ENCODE results near the gene ZNF337. TPM values are rescaled to one million over a fixed set of nuclear protein-coding genes. Genes with fewer than 3 reads are reported as not detected.

The ZNF337 gene
- total and polyA plus RNA-seq, 8 donors: 3.5 to 21.0 (median 15.5) TPM

DNA sequence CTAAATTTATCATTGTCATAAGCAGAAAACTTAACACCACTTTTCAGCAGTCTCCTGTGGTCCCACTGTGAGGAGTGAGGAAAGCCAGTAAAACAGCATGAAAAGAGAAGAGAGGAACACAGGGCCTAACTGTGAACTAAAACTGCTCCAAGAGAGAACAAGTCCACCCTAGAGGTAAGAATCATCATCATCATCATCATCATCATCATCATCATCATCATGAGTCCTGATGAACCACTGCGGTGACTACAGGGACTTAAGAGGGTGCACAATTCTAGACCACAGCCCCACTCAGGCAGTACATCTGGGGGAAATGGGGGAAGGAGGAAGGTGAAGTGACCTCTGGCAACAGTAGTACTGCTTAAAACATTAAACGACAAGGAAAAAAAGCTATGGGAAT, 13.6 kb downstream of the ZNF337 start:
- no peaks in the 10 kb centered on the region for H3K9me3 ChIP-seq
- 79 to 99% (median 96%) methylated on average over 2 of the region's 2 CpGs for WGBS, 5 donors
- H3K36me3 ChIP-seq: peaks cover 8 to 68% (median 61%) of the 10 kb centered on the region in 4 donors
- DNase-seq: no peak
- H3K4me3 ChIP-seq: no peak overlapping the region
- no peaks in the 10 kb centered on the region for H3K4me1 ChIP-seq
- intact Hi-C loops (cut with DNase I; ENCODE audit: low total_unique reads): no loop called here
- H3K27ac ChIP-seq: no peak overlapping the region
- TF ChIP-seq EP300 (IDR thresholded peaks at IDR 0.05) (no peak), POLR2A (IDR thresholded peaks at IDR 0.05) (no peak), POLR2AphosphoS5 (IDR thresholded peaks at IDR 0.05) (no peak)
- TF ChIP-seq, protein P1, sequence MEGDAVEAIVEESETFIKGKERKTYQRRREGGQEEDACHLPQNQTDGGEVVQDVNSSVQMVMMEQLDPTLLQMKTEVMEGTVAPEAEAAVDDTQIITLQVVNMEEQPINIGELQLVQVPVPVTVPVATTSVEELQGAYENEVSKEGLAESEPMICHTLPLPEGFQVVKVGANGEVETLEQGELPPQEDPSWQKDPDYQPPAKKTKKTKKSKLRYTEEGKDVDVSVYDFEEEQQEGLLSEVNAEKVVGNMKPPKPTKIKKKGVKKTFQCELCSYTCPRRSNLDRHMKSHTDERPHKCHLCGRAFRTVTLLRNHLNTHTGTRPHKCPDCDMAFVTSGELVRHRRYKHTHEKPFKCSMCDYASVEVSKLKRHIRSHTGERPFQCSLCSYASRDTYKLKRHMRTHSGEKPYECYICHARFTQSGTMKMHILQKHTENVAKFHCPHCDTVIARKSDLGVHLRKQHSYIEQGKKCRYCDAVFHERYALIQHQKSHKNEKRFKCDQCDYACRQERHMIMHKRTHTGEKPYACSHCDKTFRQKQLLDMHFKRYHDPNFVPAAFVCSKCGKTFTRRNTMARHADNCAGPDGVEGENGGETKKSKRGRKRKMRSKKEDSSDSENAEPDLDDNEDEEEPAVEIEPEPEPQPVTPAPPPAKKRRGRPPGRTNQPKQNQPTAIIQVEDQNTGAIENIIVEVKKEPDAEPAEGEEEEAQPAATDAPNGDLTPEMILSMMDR (IDR thresholded peaks at IDR 0.05): no peak
- no peaks in the 10 kb centered on the region for H3K27me3 ChIP-seq

DNA sequence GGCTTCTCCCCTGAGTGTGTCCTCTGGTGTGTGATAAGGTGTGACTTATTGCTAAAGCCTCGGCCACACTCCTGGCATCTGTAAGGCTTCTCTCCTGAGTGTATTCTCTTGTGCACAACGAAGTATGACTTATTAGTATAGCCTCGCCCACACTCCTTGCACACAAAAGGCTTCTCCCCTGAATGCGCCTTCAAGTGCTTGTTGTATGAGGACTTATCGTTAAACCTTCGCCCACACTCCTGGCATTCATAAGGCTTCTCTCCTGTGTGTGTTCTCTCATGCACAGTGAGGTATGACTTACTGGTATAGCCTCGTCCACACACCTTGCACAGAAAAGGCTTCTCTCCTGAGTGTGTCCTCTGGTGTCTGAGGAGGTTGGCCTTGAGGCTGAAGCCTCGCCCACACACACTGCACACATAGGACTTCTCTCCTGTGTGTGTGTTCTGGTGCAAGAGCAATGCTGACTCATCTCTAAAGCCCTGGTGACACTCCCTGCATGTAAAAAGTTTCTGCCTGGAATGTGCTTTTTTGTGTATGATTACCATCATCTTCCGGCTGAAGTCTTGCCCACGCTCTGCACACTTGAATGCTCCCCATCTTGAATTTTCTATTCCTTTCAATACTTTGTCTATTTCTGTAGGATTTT, 20.4 kb downstream of the ZNF337 start:
- H3K27ac ChIP-seq: no peak overlapping the region
- H3K4me1 ChIP-seq: no peaks in the 10 kb centered on the region
- DNase-seq: no peak
- intact Hi-C loops (cut with DNase I; ENCODE audit: low total_unique reads): no loop called here
- H3K36me3 ChIP-seq: peaks cover 32 to 77% (median 75%) of the 10 kb centered on the region in 4 donors
- H3K27me3 ChIP-seq: no peaks in the 10 kb centered on the region
- 93 to 98% (median 95%) methylated on average over 10 of the region's 10 CpGs for WGBS, 5 donors
- no peak overlapping the region for H3K4me3 ChIP-seq
- TF ChIP-seq POLR2AphosphoS5 (IDR thresholded peaks at IDR 0.05) (no peak), EP300 (IDR thresholded peaks at IDR 0.05) (no peak), POLR2A (IDR thresholded peaks at IDR 0.05) (no peak)
- TF ChIP-seq, protein P1 (IDR thresholded peaks at IDR 0.05): no peak
- H3K9me3 ChIP-seq: no peaks in the 10 kb centered on the region

DNA sequence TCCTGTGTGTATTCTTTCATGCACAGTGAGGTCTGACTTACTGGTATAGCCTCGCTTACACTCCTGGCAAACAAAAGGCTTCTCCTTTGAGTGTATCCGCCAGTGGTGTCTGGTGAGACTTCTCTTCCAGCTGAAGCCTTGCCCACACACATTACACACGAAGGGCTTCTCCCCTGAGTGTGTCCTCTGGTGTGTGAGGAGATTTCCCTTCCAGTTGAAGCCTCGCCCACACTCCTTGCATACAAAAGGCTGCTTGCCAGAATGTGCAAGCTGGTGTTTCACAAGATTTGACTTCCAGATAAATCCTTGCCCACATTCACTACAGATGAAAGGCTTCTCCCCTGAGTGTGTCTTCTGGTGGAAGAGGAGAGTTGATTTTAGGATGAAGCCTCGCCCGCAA, 21.5 kb downstream of the ZNF337 start:
- Histone ChIP-seq H3K4me1 (no peaks in the 10 kb centered on the region), H3K36me3 (peaks cover 30 to 69% (median 66%) of the 10 kb centered on the region in 4 donors), H3K27ac (no peak overlapping the region), H3K27me3 (no peaks in the 10 kb centered on the region), H3K4me3 (no peak overlapping the region), H3K9me3 (no peaks in the 10 kb centered on the region)
- intact Hi-C loops (cut with DNase I; ENCODE audit: low total_unique reads): no loop called here
- no peak for DNase-seq
- TF ChIP-seq POLR2A (IDR thresholded peaks at IDR 0.05): no peak
- no peak for TF ChIP-seq EP300 (IDR thresholded peaks at IDR 0.05)
- TF ChIP-seq, protein P1 (IDR thresholded peaks at IDR 0.05): no peak
- TF ChIP-seq POLR2AphosphoS5 (IDR thresholded peaks at IDR 0.05): no peak
- 91 to 96% (median 93%) methylated on average over 6 of the region's 6 CpGs for WGBS, 5 donors

DNA sequence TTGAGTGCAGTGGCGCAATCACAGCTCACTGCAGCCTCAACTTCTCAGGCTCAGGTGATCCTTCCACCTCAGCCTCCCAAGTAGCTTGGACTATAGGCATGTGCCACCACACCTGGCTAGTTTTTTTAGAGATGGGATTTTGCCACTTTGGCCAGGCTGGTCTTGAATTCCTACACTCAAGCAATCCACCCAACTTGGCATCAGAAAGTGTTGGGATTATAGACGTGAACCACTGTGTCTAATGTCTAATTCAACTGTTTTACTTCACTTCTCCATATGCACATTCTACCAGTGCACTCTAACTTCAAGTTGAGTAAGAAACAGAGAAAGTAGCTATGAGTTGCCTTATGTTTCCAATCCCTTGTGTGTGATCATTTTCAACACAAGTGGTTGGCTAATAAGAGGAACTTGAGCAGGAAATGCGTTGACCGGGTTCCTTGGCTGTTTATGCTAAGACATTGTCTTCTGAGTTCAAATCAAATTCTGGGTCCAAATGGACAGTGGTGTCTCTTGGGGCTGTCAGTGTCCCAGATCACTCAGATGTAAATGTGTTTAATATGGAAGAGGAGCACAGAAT, 23.9 kb downstream of the ZNF337 start:
- no peaks in the 10 kb centered on the region for H3K9me3 ChIP-seq
- intact Hi-C loops (cut with DNase I; ENCODE audit: low total_unique reads): no loop called here
- H3K27me3 ChIP-seq: no peaks in the 10 kb centered on the region
- H3K27ac ChIP-seq: no peak overlapping the region
- TF ChIP-seq POLR2A (IDR thresholded peaks at IDR 0.05) (no peak), POLR2AphosphoS5 (IDR thresholded peaks at IDR 0.05) (no peak), EP300 (IDR thresholded peaks at IDR 0.05) (no peak)
- TF ChIP-seq, protein P1 (IDR thresholded peaks at IDR 0.05): no peak
- H3K4me1 ChIP-seq: no peaks in the 10 kb centered on the region
- no peak overlapping the region for H3K4me3 ChIP-seq
- DNase-seq: no peak
- 84 to 95% (median 95%) methylated on average over 4 of the region's 4 CpGs for WGBS, 5 donors
- H3K36me3 ChIP-seq: peaks cover 30 to 54% (median 50%) of the 10 kb centered on the region in 4 donors

Data from stomach (tissue), 9 donors.